Endometrial microvascular endothelial cells (primary cell): Measurements from ENCODE around the gene OR2Y1. TPM values are rescaled to one million over a fixed set of nuclear protein-coding genes. Genes with fewer than 3 reads are reported as not detected.

Experiments used
- total RNA-seq: library from RNA; depleted of rRNA; stranded (reverse); fragments of >200 nt; gene quantifications from one replicate; pipeline ENCODE4 v1.2.3, GENCODE V29; 2015; ENCODE audit errors: inconsistent ontology term

Gene OR2Y1
- total RNA-seq, 1 donor from 2014 or later = not detected

Other genes with a start within 250 kb of the OR2Y1 start
- 16.2 TPM for gene CNOT6, start 245.7 kb downstream of the OR2Y1 start, total RNA-seq
- gene SCGB3A1, start 148.6 kb downstream of the OR2Y1 start, total RNA-seq = not detected
- 33.5 TPM for gene FLT4, start 90.5 kb downstream of the OR2Y1 start, total RNA-seq
- 146 TPM for gene MGAT1, start 62.7 kb upstream of the OR2Y1 start, total RNA-seq
- 5.4 TPM for gene ZFP62, start 121.2 kb upstream of the OR2Y1 start, total RNA-seq
- not detected for gene BTNL8, start 159.1 kb upstream of the OR2Y1 start, total RNA-seq
- gene BTNL3, start 248.8 kb upstream of the OR2Y1 start, total RNA-seq = not detected